Measurements from ENCODE around the gene OCSTAMP.

Gene OCSTAMP, protein sequence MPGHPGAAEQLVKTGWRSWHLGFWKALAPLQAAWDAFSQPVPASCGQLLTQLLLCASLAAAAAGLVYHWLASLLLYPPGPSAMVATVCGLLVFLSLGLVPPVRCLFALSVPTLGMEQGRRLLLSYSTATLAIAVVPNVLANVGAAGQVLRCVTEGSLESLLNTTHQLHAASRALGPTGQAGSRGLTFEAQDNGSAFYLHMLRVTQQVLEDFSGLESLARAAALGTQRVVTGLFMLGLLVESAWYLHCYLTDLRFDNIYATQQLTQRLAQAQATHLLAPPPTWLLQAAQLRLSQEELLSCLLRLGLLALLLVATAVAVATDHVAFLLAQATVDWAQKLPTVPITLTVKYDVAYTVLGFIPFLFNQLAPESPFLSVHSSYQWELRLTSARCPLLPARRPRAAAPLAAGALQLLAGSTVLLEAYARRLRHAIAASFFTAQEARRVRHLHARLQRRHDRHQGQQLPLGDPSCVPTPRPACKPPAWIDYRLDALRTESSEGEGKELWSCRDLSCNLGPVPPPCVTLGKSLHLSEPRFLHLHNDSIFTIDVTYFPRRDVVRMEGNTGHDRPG

DNA sequence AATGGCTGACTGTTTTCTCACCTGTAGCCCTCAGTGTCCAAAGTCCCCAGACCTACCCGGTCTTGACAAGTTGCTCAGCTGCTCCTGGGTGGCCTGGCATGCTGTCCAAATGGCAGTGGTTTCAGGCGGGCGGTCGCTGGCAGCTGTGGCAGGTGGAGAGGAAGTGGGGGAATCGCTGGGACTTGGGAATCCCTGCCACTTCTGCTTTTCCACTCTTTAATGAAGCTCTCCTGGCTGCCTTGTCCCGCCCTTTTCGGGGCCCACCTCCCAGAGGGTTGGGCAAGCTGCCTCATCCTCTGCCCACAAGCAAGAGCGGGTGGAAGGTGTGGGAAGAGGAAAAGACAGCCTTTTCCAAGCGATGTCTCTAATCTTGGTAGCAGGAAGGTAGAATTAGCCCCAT, at the start of gene OCSTAMP:
Gene OCSTAMP (minus strand): TSS at position 194 of the 400 bp plus-strand sequence. CDS start 94 bp downstream, at position 100.
- DNase-seq = no peak

DNA sequence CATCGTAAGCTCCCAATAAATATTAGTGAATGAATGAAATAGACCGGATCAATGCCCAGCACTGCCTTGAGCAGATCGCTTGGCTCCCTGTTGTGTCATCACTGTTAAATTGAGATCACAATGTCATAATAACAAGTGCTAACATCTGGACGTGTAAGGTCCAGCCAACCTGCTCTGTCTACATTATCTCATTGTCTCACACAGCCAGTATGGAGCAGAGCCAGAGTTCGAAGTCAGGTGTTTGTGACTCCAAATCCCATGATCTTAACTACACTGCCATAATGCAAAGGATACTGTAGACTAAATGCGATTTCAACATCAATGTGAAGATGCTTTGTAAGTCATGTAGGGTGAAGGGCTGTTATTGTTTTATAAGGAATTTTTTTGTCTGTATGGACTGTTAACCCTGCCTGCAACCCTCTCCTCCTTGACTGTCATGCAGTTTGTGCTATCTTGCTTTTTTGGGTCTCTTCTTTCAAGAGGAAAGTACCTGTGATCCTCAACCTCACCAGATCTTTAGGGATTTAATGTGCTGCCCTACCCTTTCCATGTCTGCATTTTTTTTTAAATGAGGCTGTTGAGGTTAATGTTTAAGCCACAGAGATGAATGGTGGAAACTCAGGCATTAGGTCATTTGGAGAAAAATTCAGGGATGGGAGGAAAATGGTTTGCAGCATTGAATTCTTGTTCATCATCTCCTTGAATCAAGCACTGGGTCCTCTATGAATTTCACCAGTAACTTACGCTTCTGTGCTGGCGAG, 49.0 kb upstream of the OCSTAMP start:
- DNase-seq = no peak

DNA sequence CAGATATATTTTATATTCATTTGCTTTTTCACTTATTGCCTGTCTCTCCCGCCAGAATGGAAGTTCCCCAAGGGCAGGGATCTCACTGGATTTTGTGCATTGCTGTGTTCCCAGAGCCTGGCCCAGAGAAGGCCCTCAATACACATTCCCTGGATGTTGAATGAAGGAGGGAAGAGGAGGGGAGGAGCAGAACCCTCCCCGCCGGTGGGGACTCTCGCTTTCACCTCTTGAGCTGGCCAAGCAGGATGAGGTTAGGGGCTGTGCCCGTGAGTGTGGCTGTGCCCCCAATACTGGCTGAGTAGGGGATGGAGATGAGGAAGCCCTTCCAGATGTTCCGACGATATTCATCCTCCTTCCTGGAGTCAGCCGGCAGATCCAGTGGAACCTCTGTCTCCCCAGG, 45.5 kb upstream of the OCSTAMP start:
- no peak for DNase-seq

DNA sequence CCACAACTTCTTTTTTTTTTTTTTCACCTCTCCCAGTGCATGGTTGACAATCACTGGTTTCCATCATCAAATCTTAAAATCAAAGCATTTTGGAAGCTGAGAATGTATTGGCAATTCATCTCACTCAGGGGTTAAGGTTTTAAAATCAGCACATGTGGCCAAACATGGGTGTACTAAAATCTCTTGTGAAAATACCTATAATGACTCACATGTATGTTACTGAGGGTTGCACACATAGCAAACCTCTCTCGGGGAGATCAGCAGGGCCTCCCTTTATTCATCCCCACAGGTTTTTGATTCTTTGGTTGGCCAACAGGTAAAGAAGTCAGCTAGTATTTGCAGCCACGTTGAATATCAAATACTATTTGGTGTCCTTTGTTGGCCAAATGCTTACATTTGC, 44.3 kb upstream of the OCSTAMP start:
- DNase-seq = no peak

DNA sequence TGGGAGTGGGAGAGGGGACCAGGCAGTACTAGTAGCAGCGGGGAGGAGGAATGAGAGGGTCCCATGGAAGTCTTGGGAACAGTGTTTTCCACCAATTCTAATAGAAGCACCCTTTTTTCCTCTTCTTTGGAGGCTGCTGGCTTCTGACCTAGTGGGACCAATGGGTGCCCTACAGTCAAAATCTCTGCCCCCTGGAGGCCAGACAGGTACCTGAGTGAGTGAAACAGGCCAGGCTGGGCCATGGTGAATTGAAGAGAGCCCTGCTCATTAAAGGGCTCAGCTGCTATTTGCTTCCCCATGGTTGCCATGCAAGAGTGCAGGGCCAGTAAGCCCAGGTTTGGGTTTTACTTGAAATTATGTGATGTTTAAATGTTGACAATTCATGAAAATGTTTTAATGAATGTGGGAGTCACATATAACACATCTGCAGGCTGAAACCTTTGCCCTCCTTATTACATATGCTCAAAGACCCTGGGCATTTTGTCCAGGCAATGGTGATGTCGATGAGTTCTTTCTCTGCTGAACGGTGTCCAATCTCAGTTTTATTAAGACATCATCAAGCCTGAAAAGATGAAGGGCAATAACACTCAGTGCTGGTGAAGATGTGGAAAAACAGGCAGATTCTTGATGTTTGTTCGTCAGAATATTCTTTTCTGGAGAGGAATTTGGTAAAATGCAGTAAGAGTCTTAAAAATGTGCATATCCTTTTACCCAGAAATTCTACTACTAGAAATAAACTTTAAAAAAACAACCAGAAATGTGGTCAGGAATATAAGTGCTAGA, 42.3 kb upstream of the OCSTAMP start:
- DNase-seq = no peak

DNA sequence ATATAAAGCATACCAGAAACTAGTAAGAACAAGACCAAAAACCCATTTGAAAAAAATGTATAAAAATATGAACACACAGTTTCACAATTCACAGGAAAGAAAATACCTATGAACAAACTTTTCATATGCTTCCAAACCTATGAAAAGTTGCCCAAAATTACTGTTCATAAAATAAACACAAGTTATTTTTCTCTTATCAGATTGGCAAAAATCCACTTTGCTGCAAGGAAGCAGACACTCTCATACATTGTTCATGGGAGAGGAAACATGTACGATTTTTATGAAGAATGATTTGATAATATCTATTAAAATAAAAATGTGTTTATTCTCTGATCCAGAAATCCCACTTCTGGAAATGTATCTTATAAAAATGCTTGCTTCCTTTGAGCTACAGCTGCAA, 40.0 kb upstream of the OCSTAMP start:
- no peak for DNase-seq

DNA sequence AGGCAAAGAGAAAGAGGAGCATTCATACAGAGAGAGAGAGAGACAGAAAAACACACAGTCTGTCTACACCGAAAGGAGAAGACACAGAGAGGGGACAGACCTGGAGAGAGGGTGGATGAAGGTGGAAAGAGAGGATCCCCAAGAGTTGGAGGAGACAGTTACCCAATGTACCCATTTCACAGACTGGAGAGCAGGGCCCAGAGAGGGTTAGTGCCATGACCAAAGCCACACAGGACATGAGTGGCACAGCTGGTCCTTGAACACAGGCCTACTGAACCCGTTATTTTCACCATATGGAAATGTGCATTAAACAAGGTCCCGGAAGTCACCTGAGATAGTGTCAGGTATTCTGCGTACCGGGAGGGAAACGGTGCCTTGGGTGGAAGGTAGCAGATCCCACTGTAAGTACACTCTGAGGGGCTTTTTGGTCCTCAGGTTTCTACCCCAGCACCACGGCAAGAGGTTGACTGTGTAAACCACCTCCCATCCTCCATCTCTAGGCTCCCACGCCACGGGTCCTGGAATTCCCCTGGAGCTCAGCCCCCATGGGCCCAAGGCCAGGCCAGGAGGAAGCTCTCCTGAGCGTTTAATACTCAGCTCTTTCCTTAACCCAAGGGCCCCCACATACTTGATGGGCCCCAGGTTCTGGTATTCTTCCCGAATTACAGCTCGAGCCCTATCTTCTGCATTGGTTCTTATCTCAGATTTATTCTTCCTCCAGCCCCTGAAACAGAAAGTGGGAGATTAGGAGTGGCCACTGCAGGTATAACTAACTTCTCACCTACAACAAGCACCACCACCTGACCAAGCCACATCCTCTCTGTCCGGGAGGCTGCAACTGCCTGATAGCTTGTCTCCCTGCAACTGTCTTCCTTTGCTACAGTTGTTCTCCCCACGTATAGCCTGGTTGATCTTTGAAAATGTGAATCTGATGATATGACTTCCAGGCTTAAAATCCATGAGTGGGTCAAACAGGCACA, 38.4 kb upstream of the OCSTAMP start:
- peak; percentile 52 for DNase-seq

DNA sequence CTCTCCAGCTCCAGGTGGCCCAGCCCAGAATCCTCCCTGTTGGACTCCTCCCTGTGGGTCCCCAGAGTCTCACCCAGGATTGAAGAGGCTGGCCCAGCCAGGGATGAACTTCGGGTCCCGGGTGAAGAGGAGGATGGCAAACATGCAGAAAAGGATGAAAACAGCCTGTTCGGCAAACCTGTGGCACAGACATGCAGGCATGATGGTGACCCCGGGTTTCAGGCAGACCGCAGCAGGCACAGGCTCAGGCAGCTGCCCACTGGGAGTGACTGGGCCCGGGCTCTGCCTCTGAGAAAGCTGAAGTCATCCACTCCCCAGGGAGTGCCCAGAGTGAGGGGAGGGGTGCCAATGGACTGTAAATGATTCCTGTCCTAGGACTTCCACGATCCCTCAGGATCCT, 37.5 kb upstream of the OCSTAMP start:
- no peak for DNase-seq

DNA sequence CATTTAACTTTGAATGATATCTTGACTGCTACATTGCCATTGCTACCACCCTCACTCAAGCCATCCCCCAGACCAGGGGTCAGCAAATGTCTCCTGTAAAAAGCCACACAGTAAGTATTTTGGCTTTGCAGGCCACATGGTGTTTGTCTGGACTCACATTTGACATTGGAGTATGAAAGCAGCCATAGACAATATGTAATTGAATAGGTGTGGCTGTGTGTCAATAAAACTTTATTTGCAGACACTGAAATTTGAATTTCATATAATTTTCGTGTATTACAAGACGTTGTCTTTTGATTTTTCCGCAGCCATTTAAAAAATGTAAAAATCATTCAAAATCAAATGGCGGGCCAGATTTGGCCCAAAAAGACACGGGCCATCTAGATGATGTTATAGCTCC, 36.3 kb upstream of the OCSTAMP start:
- no peak for DNase-seq

DNA sequence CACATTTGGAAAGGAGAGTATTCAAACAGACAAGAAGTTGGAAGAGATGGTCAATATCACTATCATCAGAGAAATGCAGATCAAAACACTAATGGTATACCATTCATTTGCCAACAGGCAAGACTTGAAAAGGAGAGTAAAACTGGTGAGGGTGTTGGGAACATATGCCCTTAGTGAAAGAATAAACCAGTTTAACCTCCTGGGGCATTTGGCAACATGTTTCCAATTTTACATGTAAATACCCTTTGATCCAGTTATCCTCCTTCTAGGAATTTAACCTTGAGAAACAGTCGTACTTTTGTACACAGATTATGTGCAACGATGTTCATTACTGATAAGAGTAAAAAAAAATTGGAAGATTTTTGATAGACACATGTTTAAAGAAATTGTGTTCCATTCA, 34.1 kb upstream of the OCSTAMP start:
- no peak for DNase-seq

DNA sequence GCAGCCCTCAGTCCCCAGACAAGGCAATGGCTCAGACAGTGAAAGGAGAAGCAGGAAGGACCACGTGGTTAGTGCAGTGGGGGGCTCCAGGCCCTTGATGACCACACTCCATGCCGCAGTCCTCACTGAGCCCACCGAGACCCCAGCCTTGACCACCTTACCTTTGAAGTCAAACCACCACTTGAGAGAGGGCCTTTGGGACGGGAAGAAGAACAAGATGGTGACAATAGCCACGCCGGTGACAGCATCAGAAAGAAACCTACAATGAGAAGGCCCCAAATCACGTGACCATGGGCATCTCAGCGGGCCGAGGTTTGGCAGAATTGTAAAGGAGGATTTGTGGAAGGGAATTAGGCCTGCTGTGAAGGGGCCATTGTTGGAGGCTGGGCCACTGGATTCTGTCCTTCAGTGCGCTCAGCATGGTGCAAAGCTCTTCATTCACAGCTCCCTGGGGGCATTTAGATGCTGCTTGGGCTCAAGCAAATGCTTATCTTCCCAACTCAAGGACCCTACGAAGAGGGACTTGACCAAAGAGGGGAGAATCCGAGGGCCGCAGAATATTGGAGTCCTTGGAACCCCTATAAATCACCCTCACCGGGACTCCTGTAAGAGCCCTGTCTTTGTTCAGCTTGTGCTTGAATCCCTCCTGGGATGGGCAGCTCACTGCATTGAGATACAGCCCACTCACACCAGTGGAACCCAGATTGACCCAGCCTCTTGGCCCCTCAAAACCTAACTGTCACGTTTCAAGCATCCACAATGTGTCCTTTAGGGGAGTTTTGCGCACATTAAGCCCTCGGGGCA, 33.2 kb upstream of the OCSTAMP start:
- DNase-seq = no peak

DNA sequence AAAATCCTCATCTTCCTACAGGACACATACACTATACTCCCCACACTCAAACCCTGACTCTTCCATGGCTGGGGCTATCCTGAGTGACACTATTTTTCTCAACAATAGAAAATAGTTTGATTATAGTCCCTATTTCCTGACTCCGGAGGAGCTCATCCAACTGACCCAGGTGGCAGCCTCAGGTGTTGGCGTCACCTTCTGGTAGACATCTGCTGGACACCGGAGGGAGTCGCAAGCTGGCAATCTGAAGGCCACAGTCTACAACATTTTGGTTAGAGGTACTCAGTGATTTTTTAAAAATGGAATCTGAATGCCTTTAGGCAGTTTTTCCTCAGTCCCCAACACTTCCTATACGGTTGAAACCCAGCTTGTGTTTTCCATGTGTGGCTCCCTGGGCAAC, 32.2 kb upstream of the OCSTAMP start:
- no peak for DNase-seq

DNA sequence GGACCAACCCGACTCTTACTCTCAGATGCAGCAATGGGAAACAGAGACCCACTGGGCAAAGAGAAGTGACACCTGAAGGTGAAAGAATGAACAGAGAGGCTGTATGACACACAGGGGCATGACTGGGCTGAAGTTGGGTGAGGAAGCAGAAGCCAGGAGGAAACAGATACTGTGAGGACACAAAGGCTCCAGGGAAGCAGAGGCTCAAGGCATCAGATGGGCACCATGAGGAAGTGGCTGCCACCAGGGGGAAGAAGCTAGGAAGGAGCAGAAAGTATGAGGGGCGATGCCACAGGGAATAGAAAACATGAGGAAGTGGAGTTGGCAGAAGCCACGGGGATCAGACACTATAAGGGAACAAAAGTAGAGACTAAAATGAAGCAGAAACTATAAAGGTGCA, 30.9 kb upstream of the OCSTAMP start:
- DNase-seq = no peak

DNA sequence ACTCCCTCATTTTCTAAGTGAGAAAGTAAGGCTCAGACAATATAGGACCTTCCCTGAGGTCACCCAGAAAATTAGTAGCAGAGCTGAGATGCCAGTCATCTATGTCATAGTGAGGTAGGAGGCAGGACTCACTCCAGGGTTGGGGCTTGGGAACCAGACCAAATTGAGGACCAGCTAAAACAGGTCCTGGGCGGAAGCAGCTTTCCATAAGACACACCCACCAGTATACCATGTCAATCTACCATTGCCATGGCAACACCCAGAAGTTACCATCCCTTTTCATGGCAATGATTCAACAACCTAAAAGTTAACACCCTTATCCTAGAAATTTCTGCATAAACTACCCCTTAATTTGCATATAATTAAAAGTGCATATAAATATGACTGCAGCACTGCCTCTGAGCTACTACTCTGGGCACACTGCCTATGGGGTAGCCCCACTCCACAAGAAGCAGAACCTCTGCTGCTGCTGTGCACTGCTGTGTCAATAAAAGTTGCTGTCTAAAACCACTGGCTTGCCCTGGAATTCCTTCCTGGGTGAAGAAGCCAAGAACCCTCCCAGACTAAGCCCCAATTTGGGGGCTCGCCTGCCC, 30.3 kb upstream of the OCSTAMP start:
- DNase-seq = no peak

DNA sequence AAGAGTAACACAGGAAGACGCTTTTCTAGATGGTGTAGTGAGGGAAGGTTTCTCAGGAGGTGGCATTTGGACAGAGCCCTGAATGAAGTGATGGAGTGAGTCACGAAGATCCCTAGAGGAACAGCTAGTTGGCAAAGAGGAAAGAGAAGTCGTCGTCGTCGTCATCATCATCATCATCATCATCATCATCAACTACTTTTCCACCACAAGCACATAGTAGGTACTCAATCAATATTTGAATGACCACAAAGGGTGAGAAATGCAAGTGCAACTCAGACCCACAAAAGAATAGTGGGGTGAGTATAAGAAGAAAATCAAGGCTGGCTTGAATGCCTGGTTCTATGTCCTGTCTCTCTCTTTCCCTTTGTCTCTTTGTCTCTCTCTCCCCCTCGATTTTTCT, 28.3 kb upstream of the OCSTAMP start:
- no peak for DNase-seq

DNA sequence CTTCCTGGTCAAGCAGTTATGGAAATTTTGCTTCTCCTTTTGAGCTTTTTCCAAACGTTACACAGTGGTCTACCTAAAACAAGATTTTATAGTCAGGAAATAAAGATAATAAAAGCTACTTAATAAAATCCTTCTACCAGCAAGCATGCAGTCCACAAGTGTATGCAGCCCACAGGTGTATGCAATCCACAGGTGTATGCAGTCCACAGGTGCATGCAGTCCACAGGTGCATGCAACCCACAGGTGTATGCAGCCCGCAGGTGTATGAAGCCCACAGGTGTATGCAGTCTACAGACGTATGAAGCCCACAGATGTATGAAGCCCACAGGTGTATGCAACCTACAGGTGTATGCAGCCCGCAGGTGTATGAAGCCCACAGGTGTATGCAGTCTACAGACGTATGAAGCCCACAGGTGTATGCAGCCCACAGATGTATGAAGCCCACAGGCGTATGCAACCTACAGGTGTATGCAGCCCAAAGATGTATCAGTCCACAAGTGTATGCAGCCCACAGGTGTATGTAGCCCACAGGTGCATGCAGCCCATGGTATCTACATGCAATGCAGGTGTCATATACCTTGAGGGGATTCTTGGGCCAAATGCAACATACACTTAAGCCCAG, 26.4 kb upstream of the OCSTAMP start:
- no peak for DNase-seq

DNA sequence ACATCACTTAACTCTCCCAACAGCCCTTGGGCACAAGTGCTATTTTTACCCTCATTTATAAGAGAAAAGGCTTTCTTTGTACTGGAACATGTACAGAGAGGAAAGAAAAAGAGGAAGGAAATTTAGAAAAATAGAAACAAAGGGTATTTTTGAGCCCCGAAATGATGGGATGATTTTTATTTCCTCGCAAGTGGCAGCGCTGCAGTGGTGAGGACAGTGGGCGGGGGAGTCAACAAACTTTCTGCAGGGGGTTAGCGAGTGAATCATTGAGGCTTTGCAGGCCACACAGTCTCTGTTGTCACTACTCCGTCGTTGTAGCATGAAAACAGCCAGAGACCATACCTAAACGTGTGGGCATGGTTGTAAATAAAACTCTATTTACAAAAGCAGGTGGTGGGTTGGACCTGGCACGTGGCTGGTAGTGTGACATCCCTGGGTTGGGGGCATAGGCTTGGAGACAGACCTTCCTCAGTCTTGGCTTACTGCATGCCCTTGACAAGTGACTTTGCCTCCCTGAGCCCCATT, 25.5 kb upstream of the OCSTAMP start:
- DNase-seq = no peak

DNA sequence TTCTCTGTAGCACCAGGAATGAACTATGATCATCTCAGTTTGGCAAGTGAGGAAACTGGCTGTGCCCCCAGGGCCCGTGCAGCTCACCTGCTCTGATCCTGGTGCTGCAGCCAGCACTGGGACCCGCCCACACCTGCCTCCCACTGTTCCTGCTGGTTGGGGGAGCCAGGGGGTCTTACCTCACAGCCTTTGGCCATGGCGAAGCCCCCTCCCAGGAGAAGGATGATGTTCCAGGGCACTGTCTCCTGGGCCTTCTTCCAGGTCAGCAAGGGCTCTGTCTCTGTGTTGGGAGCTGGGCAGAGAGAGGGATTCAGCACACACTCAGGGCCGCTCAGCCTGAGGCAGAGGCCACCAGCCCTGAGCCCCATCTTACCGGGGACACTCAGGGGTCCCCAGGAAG, 24.9 kb upstream of the OCSTAMP start:
- DNase-seq = no peak

DNA sequence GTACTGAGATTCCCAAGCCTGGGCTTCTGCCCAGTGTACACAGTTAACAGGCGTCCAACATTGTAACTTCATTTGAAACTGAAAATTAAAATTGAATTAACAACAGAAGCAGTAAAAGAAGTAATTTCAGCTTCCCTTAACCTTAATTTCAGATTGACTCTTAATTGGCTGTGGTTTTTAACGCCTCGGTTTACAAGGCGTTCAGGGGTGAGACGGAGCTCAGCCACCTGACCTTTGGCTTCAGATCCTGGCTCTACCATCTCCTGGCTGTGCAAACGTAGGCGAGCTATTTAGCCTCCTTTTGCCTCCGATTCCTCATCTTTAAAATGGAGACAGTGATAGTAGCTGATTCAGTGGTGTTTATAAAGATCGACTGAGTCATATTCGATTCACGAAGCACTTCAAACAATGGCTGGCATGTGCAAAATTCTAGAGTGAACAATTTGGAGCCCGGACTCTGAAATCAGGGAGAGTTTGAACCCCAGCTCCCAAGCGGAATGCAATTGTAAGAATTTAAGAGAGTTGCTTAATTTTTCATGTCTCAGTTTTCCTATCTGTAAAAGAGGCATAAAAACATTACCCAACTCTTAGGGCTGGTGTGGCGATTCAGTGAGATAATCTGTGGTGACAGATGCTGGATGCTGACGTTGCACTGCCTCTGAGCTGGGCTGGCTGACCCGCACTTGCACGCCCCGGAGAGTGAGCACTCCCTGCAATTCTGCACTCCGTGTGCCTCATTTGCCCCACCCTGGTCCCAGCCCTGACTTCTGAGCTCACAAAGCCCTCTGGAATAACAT, 23.5 kb upstream of the OCSTAMP start:
- DNase-seq = no peak
